PC-9 (cell line): Measurements from ENCODE around the gene DOCK11. TPM values are rescaled to one million over a fixed set of nuclear protein-coding genes. Genes with fewer than 3 reads are reported as not detected.

Experiments
- BruUV-seq: library from RNA; stranded (reverse); fragments of 400-500 nt; replicated peaks from 2 replicates; lab custom pipeline; 2021; lab: Mats Ljungman, UMichigan
- CTCF ChIA-PET: fragments of 300-600 bp; sonication (Branson Sonifier 250); formaldehyde crosslinking; loops from one replicate; lab custom pipeline; 2022; ENCODE audit warnings: antibody characterized with exemption; lab: Charles Lee
- POLR2A ChIA-PET: fragments of 300-600 bp; sonication (Branson Sonifier 250); formaldehyde crosslinking; loops from one replicate; lab custom pipeline; 2022; ENCODE audit warnings: antibody characterized with exemption; ENCODE audit not compliant: unreplicated experiment; lab: Charles Lee
- DNase-seq, 2 experiments: peaks; one replicate each; pipeline versions ENCODE4 v3.0.0 to v3.0.0-alpha.2; 2015 to 2022; ENCODE audit warnings: mixed read lengths in 1 of 2
- H2AFZ ChIP-seq: fragments of 200-600 bp; sonication (generic); 2 replicates; pipeline ENCODE4 v1.8.1; 2017; ENCODE audit warnings: antibody characterized with exemption
- H3F3A ChIP-seq: fragments of 200-600 bp; sonication (generic); 2 replicates; pipeline ENCODE4 v1.8.1; 2017; ENCODE audit warnings: antibody characterized with exemption, mild to moderate bottlenecking, low read depth; ENCODE audit not compliant: insufficient read depth
- H3K27ac ChIP-seq: fragments of 200-600 bp; sonication (generic); 2 replicates; pipeline ENCODE4 v1.6.1; 2016; ENCODE audit warnings: mixed run types
- H3K27me3 ChIP-seq: fragments of 200-600 bp; sonication (generic); 2 replicates; pipeline ENCODE4 v1.6.1; 2016; ENCODE audit warnings: low read depth, mixed run types; ENCODE audit not compliant: insufficient read depth
- H3K36me3 ChIP-seq: fragments of 200-600 bp; sonication (generic); 2 replicates; pipeline ENCODE4 v1.6.1; 2016; ENCODE audit warnings: low read depth, mixed run types
- H3K4me1 ChIP-seq: fragments of 200-600 bp; sonication (generic); replicated peaks from 2 replicates; pipeline ENCODE4 v1.6.1; 2016; ENCODE audit warnings: mixed run types; ENCODE audit not compliant: insufficient read depth
- H3K4me2 ChIP-seq: fragments of 200-600 bp; sonication (generic); 2 replicates; pipeline ENCODE4 v1.6.1; 2017; ENCODE audit warnings: mixed run types
- H3K4me3 ChIP-seq: fragments of 200-600 bp; sonication (generic); 2 replicates; pipeline ENCODE4 v1.6.1; 2016; ENCODE audit warnings: mixed run types
- H3K79me2 ChIP-seq: fragments of 200-600 bp; sonication (generic); 2 replicates; pipeline ENCODE4 v1.6.1; 2017; ENCODE audit warnings: low read depth, mixed run types
- H3K9me2 ChIP-seq: fragments of 200-600 bp; sonication (generic); 2 replicates; pipeline ENCODE4 v1.8.1; 2017; ENCODE audit warnings: mild to moderate bottlenecking; ENCODE audit not compliant: insufficient read depth
- H3K9me3 ChIP-seq: fragments of 200-600 bp; sonication (generic); 2 replicates; pipeline ENCODE4 v1.8.1; 2016; ENCODE audit warnings: low read depth; ENCODE audit not compliant: insufficient read depth
- H4K20me1 ChIP-seq: fragments of 200-600 bp; sonication (generic); 2 replicates; pipeline ENCODE4 v1.8.1; 2017; ENCODE audit not compliant: insufficient read depth
- EZH2 ChIP-seq: fragments of 200-600 bp; sonication (generic); IDR thresholded peaks from 2 replicates; pipeline ENCODE4 v1.8.0; 2017; ENCODE audit warnings: antibody characterized with exemption, low read depth
- intact Hi-C: fragments of 100-400 bp; cut with micrococcal nuclease; formaldehyde crosslinking; loops from one replicate; pipeline ENCODE4 v1.10.0; 2022; ENCODE audit not compliant: unreplicated experiment
- total RNA-seq: library from RNA; stranded (reverse); gene quantifications from 2 replicates; pipeline ENCODE4 v1.2.3, GENCODE V29; 2021
- TF ChIP-seq, protein P1 (sequence below): fragments of 200-600 bp; sonication (generic); conservative IDR thresholded peaks from 2 replicates; pipeline ENCODE4 v1.6.1; 2017; ENCODE audit warnings: mixed run types, antibody characterized with exemption, mild to moderate bottlenecking, moderate library complexity

DOCK11 gene
- total RNA-seq, 1 experiment from 2014 or later, result 9.0 TPM

DNA sequence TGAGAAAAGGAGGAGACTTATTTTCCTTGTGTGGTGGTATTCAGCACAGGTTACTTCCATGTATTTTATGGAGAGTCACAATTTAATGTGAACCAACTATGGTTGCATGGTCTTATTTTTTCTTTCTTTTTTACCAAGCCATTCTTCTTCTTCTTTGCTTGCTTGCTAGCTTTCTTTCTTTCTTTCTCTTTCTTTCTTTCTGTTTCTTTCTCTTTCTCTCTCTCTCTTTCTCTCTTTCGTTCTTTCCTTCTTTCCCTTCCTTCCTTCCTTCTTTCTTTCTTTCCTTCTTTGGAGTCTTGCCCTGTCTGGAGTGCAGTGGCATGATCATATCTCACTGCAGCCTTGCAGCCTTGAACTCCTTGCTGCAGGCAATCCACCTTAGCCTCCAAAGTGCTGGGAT, 68.9 kb downstream of the DOCK11 start:
- no peak overlapping the region for H3K4me3 ChIP-seq
- H3K36me3 ChIP-seq, result no peaks in the 10 kb centered on the region
- H2AFZ ChIP-seq, result no peak overlapping the region
- H3K4me1 ChIP-seq, result no peaks in the 10 kb centered on the region
- DNase-seq, result no peak
- no TSS peak for BruUV-seq
- intact Hi-C loops, result no loop called here
- no peak overlapping the region for H3K27ac ChIP-seq
- no peak for TF ChIP-seq EZH2
- TF ChIP-seq, protein P1, sequence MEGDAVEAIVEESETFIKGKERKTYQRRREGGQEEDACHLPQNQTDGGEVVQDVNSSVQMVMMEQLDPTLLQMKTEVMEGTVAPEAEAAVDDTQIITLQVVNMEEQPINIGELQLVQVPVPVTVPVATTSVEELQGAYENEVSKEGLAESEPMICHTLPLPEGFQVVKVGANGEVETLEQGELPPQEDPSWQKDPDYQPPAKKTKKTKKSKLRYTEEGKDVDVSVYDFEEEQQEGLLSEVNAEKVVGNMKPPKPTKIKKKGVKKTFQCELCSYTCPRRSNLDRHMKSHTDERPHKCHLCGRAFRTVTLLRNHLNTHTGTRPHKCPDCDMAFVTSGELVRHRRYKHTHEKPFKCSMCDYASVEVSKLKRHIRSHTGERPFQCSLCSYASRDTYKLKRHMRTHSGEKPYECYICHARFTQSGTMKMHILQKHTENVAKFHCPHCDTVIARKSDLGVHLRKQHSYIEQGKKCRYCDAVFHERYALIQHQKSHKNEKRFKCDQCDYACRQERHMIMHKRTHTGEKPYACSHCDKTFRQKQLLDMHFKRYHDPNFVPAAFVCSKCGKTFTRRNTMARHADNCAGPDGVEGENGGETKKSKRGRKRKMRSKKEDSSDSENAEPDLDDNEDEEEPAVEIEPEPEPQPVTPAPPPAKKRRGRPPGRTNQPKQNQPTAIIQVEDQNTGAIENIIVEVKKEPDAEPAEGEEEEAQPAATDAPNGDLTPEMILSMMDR, result no peak
- H4K20me1 ChIP-seq, result no peaks in the 10 kb centered on the region
- H3K27me3 ChIP-seq, result no peaks in the 10 kb centered on the region
- no peaks in the 10 kb centered on the region for H3K9me3 ChIP-seq
- no peak overlapping the region for H3K4me2 ChIP-seq
- CTCF ChIA-PET, result no interaction called here
- no peaks in the 10 kb centered on the region for H3F3A ChIP-seq
- no peaks in the 10 kb centered on the region for H3K79me2 ChIP-seq
- no peaks in the 10 kb centered on the region for H3K9me2 ChIP-seq
- POLR2A ChIA-PET, result no interaction called here

DNA sequence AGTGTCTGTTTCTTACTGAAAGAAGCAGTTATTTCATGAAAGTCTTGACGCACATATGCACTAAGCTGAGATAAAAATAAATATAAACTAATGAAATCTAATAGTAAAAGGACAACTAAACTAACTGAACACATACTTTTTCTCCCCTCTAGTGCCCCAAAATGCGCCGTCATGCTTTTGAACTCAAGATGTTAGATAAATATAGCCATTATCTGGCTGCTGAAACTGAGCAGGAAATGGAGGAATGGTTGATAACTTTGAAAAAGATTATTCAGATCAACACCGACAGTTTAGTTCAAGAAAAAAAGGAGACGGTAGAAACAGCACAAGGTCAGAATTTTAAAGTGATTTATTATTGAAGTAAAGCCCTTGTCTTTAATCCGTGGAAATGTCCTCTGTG, 70.2 kb downstream of the DOCK11 start:
- no peaks in the 10 kb centered on the region for H4K20me1 ChIP-seq
- TF ChIP-seq EZH2, result no peak
- TF ChIP-seq, protein P1, result no peak
- H3K27me3 ChIP-seq, result no peaks in the 10 kb centered on the region
- no peaks in the 10 kb centered on the region for H3K79me2 ChIP-seq
- no peaks in the 10 kb centered on the region for H3K4me1 ChIP-seq
- H3K36me3 ChIP-seq, result no peaks in the 10 kb centered on the region
- ChIA-PET CTCF (no interaction called here), POLR2A (no interaction called here)
- H3K27ac ChIP-seq, result no peak overlapping the region
- H3K9me2 ChIP-seq, result no peaks in the 10 kb centered on the region
- H3K4me3 ChIP-seq, result no peak overlapping the region
- DNase-seq, result no peak
- H3K9me3 ChIP-seq, result no peaks in the 10 kb centered on the region
- no peak overlapping the region for H2AFZ ChIP-seq
- no peak overlapping the region for H3K4me2 ChIP-seq
- intact Hi-C loops, result no loop called here
- no peaks in the 10 kb centered on the region for H3F3A ChIP-seq
- no TSS peak for BruUV-seq

DNA sequence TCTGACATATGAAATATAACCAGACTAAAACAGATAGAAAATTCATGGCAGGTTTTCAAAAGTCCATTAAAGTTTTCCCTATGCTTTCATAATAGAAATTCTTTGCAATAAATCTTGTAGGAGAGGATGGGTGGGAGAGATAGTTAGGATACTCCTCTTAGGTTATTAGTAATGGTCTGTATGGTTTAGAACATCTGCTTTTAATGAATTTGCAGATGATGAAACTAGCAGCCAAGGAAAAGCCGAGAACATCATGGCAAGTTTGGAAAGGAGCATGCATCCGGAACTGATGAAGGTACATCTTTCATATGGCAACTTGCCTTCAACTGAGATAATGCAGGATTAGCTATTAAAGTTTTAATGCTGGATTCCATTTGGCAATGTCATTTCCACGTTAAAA, 70.7 kb downstream of the DOCK11 start:
- Histone ChIP-seq H3K79me2 (no peaks in the 10 kb centered on the region), H3K9me3 (no peaks in the 10 kb centered on the region), H3F3A (no peaks in the 10 kb centered on the region), H3K9me2 (no peaks in the 10 kb centered on the region), H3K27ac (no peak overlapping the region), H3K4me2 (no peak overlapping the region), H2AFZ (no peak overlapping the region), H3K36me3 (no peaks in the 10 kb centered on the region), H4K20me1 (no peaks in the 10 kb centered on the region), H3K27me3 (no peaks in the 10 kb centered on the region), H3K4me1 (no peaks in the 10 kb centered on the region), H3K4me3 (no peak overlapping the region)
- no TSS peak for BruUV-seq
- DNase-seq, result no peak
- no peak for TF ChIP-seq EZH2
- TF ChIP-seq, protein P1, result no peak
- intact Hi-C loops, result no loop called here
- ChIA-PET POLR2A (no interaction called here), CTCF (no interaction called here)
